C4-2B (cell line): ENCODE measurements around the gene SLC27A4.

Experiments used
- ZFX ChIP-seq: fragments of 450-650 bp; IDR thresholded peaks from 2 replicates; pipeline ENCODE4 v1.6.1; 2017
- TF ChIP-seq, protein P1 (sequence below): fragments of 450-650 bp; conservative IDR thresholded peaks from 2 replicates; pipeline ENCODE4 v1.5.1; 2017; ENCODE audit warnings: mild to moderate bottlenecking

DNA sequence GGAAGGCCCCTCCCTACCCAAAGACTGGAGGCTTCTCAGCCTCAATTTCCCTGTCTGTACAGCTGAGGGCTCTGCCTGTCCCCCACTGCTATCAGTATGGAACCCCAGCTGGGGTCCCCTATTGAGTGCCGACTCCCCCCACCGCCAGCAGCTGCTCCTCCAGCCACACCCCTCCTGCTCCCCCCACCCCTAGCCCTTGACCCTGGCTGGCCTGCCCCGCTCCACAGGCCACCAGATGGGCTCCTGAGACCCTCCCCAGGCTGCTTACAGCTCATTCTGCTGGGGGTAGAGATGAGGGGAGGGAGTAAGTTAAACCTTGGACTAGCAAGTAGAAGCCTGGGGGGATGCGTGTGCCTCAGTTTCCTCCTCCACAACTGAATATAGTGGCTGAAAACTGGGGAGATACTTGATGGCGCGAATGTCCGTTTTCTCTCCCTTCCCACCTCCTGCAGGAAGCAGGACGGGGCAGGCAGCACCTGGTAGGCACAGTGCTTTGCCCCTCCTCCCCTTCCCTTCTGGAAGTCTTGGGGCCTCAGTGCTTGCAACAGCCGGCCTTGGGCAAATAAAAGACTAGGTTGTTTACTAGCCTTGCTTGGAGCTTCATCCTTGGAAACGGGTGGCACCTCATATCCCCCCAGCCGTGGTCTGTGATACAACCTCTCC lies 50.0 kb downstream of the SLC27A4 start:
- TF ChIP-seq, protein P1, sequence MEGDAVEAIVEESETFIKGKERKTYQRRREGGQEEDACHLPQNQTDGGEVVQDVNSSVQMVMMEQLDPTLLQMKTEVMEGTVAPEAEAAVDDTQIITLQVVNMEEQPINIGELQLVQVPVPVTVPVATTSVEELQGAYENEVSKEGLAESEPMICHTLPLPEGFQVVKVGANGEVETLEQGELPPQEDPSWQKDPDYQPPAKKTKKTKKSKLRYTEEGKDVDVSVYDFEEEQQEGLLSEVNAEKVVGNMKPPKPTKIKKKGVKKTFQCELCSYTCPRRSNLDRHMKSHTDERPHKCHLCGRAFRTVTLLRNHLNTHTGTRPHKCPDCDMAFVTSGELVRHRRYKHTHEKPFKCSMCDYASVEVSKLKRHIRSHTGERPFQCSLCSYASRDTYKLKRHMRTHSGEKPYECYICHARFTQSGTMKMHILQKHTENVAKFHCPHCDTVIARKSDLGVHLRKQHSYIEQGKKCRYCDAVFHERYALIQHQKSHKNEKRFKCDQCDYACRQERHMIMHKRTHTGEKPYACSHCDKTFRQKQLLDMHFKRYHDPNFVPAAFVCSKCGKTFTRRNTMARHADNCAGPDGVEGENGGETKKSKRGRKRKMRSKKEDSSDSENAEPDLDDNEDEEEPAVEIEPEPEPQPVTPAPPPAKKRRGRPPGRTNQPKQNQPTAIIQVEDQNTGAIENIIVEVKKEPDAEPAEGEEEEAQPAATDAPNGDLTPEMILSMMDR = no peak
- TF ChIP-seq ZFX = no peak
